Neural progenitor cell (in vitro differentiated cells): Measurements from ENCODE around the gene LGALS12. TPM values are rescaled to one million over a fixed set of nuclear protein-coding genes. Genes with fewer than 3 reads are reported as not detected.

Source experiments
- DNase-seq: peaks from one replicate; pipeline ENCODE4 v3.0.0-alpha.2; 2016; ENCODE audit warnings: low spot score
- H2AFZ ChIP-seq: fragments of 200-600 bp; sonication (generic); replicated peaks from 2 replicates; pipeline ENCODE4 v1.6.1; 2016; ENCODE audit warnings: antibody characterized with exemption
- H3F3A ChIP-seq: fragments of 200-600 bp; sonication (generic); 2 replicates; pipeline ENCODE4 v1.6.1; 2016; ENCODE audit warnings: antibody characterized with exemption, low read depth
- H3K27ac ChIP-seq: fragments of 200-600 bp; sonication (generic); 2 replicates; pipeline ENCODE4 v1.5.1; 2016; ENCODE audit warnings: mild to moderate bottlenecking
- H3K27me3 ChIP-seq: fragments of 200-600 bp; sonication (generic); 2 replicates; pipeline ENCODE4 v1.6.1; 2016; ENCODE audit warnings: mild to moderate bottlenecking, moderate library complexity
- H3K36me3 ChIP-seq: fragments of 200-600 bp; sonication (generic); 2 replicates; pipeline ENCODE4 v1.5.1; 2016
- H3K4me1 ChIP-seq: fragments of 200-600 bp; sonication (generic); 2 replicates; pipeline ENCODE4 v1.6.1; 2016; ENCODE audit warnings: mixed run types
- H3K4me2 ChIP-seq: fragments of 200-600 bp; sonication (generic); 2 replicates; pipeline ENCODE4 v1.6.1; 2016
- H3K4me3 ChIP-seq: fragments of 200-600 bp; sonication (generic); 2 replicates; pipeline ENCODE4 v1.5.1; 2016
- H3K79me2 ChIP-seq: fragments of 200-600 bp; sonication (generic); 2 replicates; pipeline ENCODE4 v1.6.1; 2016; ENCODE audit warnings: low read depth
- H3K9ac ChIP-seq: fragments of 200-600 bp; sonication (generic); 2 replicates; pipeline ENCODE4 v1.6.1; 2016
- H3K9me3 ChIP-seq: fragments of 200-600 bp; sonication (generic); 2 replicates; pipeline ENCODE4 v1.5.1; 2016; ENCODE audit warnings: low read depth
- H4K20me1 ChIP-seq: fragments of 200-600 bp; sonication (generic); 2 replicates; pipeline ENCODE4 v1.6.1; 2016; ENCODE audit warnings: low read depth
- H3K27ac Mint-ChIP-seq: 3 replicates; pipeline ENCODE4 v1.8.0; 2021; ENCODE audit warnings: mixed read lengths
- H3K27me3 Mint-ChIP-seq: 2 replicates; pipeline ENCODE4 v1.8.0; 2022; ENCODE audit warnings: low read depth, mild to moderate bottlenecking, inconsistent platforms, moderate library complexity, mixed read lengths; ENCODE audit not compliant: insufficient read depth
- H3K36me3 Mint-ChIP-seq: 3 replicates; pipeline ENCODE4 v1.8.0; 2021; ENCODE audit warnings: mixed read lengths
- H3K4me1 Mint-ChIP-seq: 3 replicates; pipeline ENCODE4 v1.8.0; 2021; ENCODE audit warnings: mixed read lengths
- H3K4me3 Mint-ChIP-seq: 3 replicates; pipeline ENCODE4 v1.8.0; 2021; ENCODE audit warnings: mild to moderate bottlenecking, moderate library complexity, mixed read lengths
- H3K9me3 Mint-ChIP-seq: 3 replicates; pipeline ENCODE4 v1.8.0; 2020; ENCODE audit warnings: mixed read lengths
- EZH2 ChIP-seq: fragments of 200-600 bp; sonication (generic); IDR thresholded peaks from 2 replicates; pipeline ENCODE4 v1.6.1; 2017; ENCODE audit warnings: antibody characterized with exemption, mild to moderate bottlenecking, moderate library complexity
- EZH2phosphoT487 ChIP-seq: fragments of 200-600 bp; sonication (generic); IDR thresholded peaks from 2 replicates; pipeline ENCODE4 v1.6.1; 2017; ENCODE audit warnings: antibody characterized with exemption
- total RNA-seq: library from RNA; depleted of rRNA; stranded (reverse); fragments of >200 nt; gene quantifications from 2 replicates; pipeline ENCODE4 v1.2.3, GENCODE V29; 2015; ENCODE audit warnings: low replicate concordance
- TF ChIP-seq, protein P1 (sequence below): fragments of 200-600 bp; sonication (generic); IDR thresholded peaks from 2 replicates; pipeline ENCODE4 v1.5.1; 2017; ENCODE audit warnings: antibody characterized with exemption, mild to moderate bottlenecking

The LGALS12 gene
- total RNA-seq, 1 donor from 2014 or later, result not detected

DNA sequence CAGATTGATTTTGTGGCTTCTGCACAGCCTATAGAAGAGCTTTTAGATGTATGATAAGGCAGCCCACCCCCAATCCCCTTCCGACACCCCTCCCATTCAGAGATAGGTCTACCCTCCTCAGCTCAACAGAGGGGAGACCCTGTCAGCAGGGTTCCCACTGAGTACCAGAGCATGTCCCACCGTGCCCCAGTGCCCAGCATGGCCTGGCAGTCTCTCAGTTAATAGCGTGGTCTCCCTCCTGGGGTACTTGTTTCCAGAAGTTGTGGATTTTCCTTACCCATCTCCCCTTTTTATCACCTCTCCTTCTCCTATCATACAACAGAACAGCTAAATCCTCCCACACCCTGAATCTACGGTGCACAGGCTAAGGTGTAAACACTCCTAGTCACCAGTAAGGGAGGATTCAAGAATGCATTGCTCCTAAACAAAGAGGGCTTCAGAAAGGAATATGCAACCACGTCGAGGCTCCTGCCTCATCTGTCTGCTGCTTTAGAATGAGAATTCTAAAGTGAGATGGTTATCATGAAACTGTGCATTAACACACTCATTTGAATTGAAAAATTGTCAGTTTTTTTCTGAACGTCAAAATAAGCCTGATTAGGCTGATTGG lies 50.6 kb downstream of the LGALS12 start:
- H3K27me3 ChIP-seq, result no peaks in the 10 kb centered on the region
- H3K27ac ChIP-seq, result no peak overlapping the region
- Mint-ChIP-seq H3K9me3 (no peaks in the 10 kb centered on the region), H3K27me3 (peaks cover 14% of the 10 kb centered on the region), H3K27ac (no peak overlapping the region), H3K4me3 (no peak overlapping the region), H3K4me1 (peaks cover 23% of the 10 kb centered on the region), H3K36me3 (no peaks in the 10 kb centered on the region)
- no peaks in the 10 kb centered on the region for H4K20me1 ChIP-seq
- no peak overlapping the region for H3K4me3 ChIP-seq
- H2AFZ ChIP-seq, result no peak overlapping the region
- TF ChIP-seq, protein P1, sequence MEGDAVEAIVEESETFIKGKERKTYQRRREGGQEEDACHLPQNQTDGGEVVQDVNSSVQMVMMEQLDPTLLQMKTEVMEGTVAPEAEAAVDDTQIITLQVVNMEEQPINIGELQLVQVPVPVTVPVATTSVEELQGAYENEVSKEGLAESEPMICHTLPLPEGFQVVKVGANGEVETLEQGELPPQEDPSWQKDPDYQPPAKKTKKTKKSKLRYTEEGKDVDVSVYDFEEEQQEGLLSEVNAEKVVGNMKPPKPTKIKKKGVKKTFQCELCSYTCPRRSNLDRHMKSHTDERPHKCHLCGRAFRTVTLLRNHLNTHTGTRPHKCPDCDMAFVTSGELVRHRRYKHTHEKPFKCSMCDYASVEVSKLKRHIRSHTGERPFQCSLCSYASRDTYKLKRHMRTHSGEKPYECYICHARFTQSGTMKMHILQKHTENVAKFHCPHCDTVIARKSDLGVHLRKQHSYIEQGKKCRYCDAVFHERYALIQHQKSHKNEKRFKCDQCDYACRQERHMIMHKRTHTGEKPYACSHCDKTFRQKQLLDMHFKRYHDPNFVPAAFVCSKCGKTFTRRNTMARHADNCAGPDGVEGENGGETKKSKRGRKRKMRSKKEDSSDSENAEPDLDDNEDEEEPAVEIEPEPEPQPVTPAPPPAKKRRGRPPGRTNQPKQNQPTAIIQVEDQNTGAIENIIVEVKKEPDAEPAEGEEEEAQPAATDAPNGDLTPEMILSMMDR, result no peak
- TF ChIP-seq EZH2phosphoT487 (no peak), EZH2 (no peak)
- H3K4me1 ChIP-seq, result peaks cover 4% of the 10 kb centered on the region
- DNase-seq, result no peak
- H3K9me3 ChIP-seq, result no peaks in the 10 kb centered on the region
- no peaks in the 10 kb centered on the region for H3K79me2 ChIP-seq
- no peaks in the 10 kb centered on the region for H3K36me3 ChIP-seq
- H3K4me2 ChIP-seq, result no peak overlapping the region
- no peak overlapping the region for H3K9ac ChIP-seq
- H3F3A ChIP-seq, result no peaks in the 10 kb centered on the region

DNA sequence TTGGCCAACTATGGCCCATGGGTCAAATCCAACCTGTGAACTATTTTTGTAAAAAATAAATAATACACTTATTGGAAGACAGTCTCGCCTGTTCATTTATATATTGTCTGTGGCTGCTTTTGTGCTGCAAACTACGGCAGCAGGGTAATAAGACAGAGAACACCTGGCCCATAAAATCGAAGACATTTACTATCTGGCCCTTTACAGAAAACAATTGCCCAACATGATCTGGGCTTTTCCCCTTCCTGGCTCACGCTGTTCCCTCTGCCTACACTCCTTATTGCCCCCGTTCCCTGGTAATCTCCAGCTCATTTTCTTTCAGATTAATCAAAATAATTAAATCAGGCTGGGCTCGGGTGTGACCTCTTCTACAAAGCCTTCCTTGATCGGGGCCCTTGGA lies 51.7 kb downstream of the LGALS12 start:
- no peaks in the 10 kb centered on the region for H3K27me3 ChIP-seq
- H3K4me3 ChIP-seq, result no peak overlapping the region
- H3K36me3 Mint-ChIP-seq, result no peaks in the 10 kb centered on the region
- TF ChIP-seq EZH2phosphoT487, result no peak
- H3K27ac ChIP-seq, result no peak overlapping the region
- H3K79me2 ChIP-seq, result no peaks in the 10 kb centered on the region
- no peak overlapping the region for H3K4me3 Mint-ChIP-seq
- peaks cover 13% of the 10 kb centered on the region for H3K27me3 Mint-ChIP-seq
- no peaks in the 10 kb centered on the region for H3K9me3 ChIP-seq
- no peaks in the 10 kb centered on the region for H3F3A ChIP-seq
- no peaks in the 10 kb centered on the region for H4K20me1 ChIP-seq
- peaks cover 4% of the 10 kb centered on the region for H3K4me1 ChIP-seq
- peaks cover 21% of the 10 kb centered on the region for H3K4me1 Mint-ChIP-seq
- no peak overlapping the region for H2AFZ ChIP-seq
- H3K9me3 Mint-ChIP-seq, result no peaks in the 10 kb centered on the region
- no peak overlapping the region for H3K4me2 ChIP-seq
- H3K27ac Mint-ChIP-seq, result no peak overlapping the region
- no peak overlapping the region for H3K9ac ChIP-seq
- no peaks in the 10 kb centered on the region for H3K36me3 ChIP-seq
- DNase-seq, result no peak

DNA sequence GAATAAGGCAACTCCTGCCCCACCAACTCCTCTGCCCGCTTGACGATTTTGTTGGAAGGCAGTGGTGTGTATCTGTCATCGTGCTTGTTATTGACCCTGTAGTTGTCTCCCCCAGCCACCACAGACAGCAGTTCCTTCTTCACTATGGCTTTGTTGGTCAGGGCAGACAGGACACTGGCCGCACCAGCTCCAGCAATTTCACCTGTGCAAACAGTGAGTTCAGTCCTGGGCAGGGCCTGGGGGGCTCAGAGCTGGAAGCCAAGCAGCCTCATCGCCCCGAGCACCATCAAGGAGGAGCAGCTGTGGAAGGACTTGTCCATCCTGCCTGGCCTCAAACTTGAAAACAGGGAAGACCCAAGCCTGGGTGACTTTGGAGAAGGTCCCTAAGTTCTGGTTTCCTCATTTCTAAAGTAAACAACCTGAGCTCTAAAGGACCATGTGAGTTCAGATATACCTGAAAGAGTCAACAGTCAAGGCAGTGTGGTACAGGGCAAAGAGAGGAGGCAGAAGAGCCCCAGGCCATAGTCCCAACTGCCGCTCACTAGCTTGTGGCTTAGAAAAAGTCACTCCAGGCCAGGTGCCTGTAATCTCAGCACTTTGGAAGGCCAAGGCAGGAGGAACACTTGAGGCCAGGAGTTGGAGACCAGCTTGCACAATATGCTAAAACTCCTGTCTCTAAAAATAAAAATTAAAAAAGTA lies 52.7 kb downstream of the LGALS12 start:
- H3K79me2 ChIP-seq, result no peaks in the 10 kb centered on the region
- TF ChIP-seq, protein P1, result no peak
- TF ChIP-seq EZH2 (no peak), EZH2phosphoT487 (no peak)
- H3F3A ChIP-seq, result no peaks in the 10 kb centered on the region
- no peaks in the 10 kb centered on the region for H3K27me3 ChIP-seq
- H4K20me1 ChIP-seq, result no peaks in the 10 kb centered on the region
- H3K4me2 ChIP-seq, result no peak overlapping the region
- Mint-ChIP-seq H3K4me3 (no peak overlapping the region), H3K9me3 (no peaks in the 10 kb centered on the region), H3K27me3 (peaks cover 9% of the 10 kb centered on the region), H3K36me3 (no peaks in the 10 kb centered on the region), H3K27ac (no peak overlapping the region), H3K4me1 (peaks cover 17% of the 10 kb centered on the region)
- no peak overlapping the region for H2AFZ ChIP-seq
- DNase-seq, result no peak
- no peaks in the 10 kb centered on the region for H3K36me3 ChIP-seq
- no peak overlapping the region for H3K27ac ChIP-seq
- no peaks in the 10 kb centered on the region for H3K9me3 ChIP-seq
- no peak overlapping the region for H3K4me3 ChIP-seq
- H3K9ac ChIP-seq, result no peak overlapping the region
- peaks cover 4% of the 10 kb centered on the region for H3K4me1 ChIP-seq
